SU-DHL-6 (cell line): ENCODE data around the gene KIF18B.

ENCODE experiments used
- H2AFZ ChIP-seq: fragments of 200-600 bp; sonication (generic); 2 replicates; pipeline ENCODE4 v1.6.1; 2014; ENCODE audit warnings: low read depth, mild to moderate bottlenecking, moderate library complexity, mixed read lengths, antibody characterized with exemption, low read length; ENCODE audit not compliant: severe bottlenecking
- H3F3A ChIP-seq: fragments of 200-600 bp; shearing (Covaris generic); 2 replicates; pipeline ENCODE4 v1.6.0; 2016; ENCODE audit warnings: antibody characterized with exemption, mild to moderate bottlenecking; ENCODE audit not compliant: insufficient read depth
- H3K27ac ChIP-seq: fragments of 200-600 bp; sonication (generic); 2 replicates; pipeline ENCODE4 v1.5.1; 2016; ENCODE audit warnings: low read depth, mild to moderate bottlenecking, low read length, moderate library complexity, mixed read lengths
- H3K27me3 ChIP-seq: fragments of 200-600 bp; sonication (generic), shearing (Covaris generic); 2 replicates; pipeline ENCODE4 v1.6.0; 2014; ENCODE audit warnings: mild to moderate bottlenecking, low read length
- H3K36me3 ChIP-seq: fragments of 200-600 bp; sonication (generic); 2 replicates; pipeline ENCODE4 v1.6.1; 2014; ENCODE audit warnings: mild to moderate bottlenecking, low read length, mixed read lengths
- H3K4me2 ChIP-seq: fragments of 300-600, 200-600 bp; shearing (Covaris generic), sonication (generic); 2 replicates; pipeline ENCODE4 v1.6.0; 2014; ENCODE audit warnings: low read length, low read depth, mild to moderate bottlenecking; ENCODE audit not compliant: poor library complexity, severe bottlenecking
- H3K4me3 ChIP-seq: fragments of 200-600 bp; sonication (generic); 2 replicates; pipeline ENCODE4 v1.5.1; 2014; ENCODE audit warnings: antibody characterized with exemption, low read length, mild to moderate bottlenecking, mixed read lengths; ENCODE audit not compliant: insufficient read depth, poor library complexity, severe bottlenecking
- H3K79me2 ChIP-seq: fragments of 200-600 bp; sonication (generic); 2 replicates; pipeline ENCODE4 v1.6.1; 2014; ENCODE audit warnings: mild to moderate bottlenecking, low read length, moderate library complexity; ENCODE audit not compliant: insufficient read depth
- H3K9ac ChIP-seq: fragments of 200-600 bp; sonication (generic); 2 replicates; pipeline ENCODE4 v1.7.0; 2014; ENCODE audit warnings: mild to moderate bottlenecking, low read length
- H3K9me2 ChIP-seq: fragments of 200-600 bp; sonication (generic); replicated peaks from 2 replicates; pipeline ENCODE4 v1.6.1; 2014; ENCODE audit warnings: low read length; ENCODE audit not compliant: insufficient read depth
- H3K9me3 ChIP-seq: fragments of 200-600 bp; sonication (generic); 2 replicates; pipeline ENCODE4 v1.6.1; 2014; ENCODE audit warnings: low read length, mixed read lengths; ENCODE audit not compliant: insufficient read depth
- H4K20me1 ChIP-seq: fragments of 200-600 bp; sonication (generic); 2 replicates; pipeline ENCODE4 v1.6.1; 2014; ENCODE audit warnings: low read depth, mild to moderate bottlenecking, antibody characterized with exemption, low read length, moderate library complexity, mixed read lengths
- CTCF ChIP-seq: fragments of 200-600 bp; sonication (generic); IDR thresholded peaks from one replicate; pipeline ENCODE4 v1.5.1; 2017; ENCODE audit warnings: antibody characterized with exemption, mild to moderate bottlenecking, low read length, moderate library complexity; ENCODE audit not compliant: insufficient read depth, poor library complexity, severe bottlenecking
- EZH2phosphoT487 ChIP-seq: fragments of 200-600 bp; sonication (generic), shearing (Covaris generic); conservative IDR thresholded peaks from 2 replicates; pipeline ENCODE4 v1.6.1; 2018; ENCODE audit warnings: mild to moderate bottlenecking, antibody characterized with exemption, low read length, moderate library complexity, mixed read lengths

KIF18B gene

GRCh38 chr17:44913676-44914075, 33.9 kb downstream of the KIF18B start:
- no peak overlapping the region for H3K9ac ChIP-seq
- no peak overlapping the region for H2AFZ ChIP-seq
- H3K79me2 ChIP-seq = no peaks in the 10 kb centered on the region
- H3K27me3 ChIP-seq = no peaks in the 10 kb centered on the region
- H3K9me2 ChIP-seq = no peaks in the 10 kb centered on the region
- H3F3A ChIP-seq = no peaks in the 10 kb centered on the region
- TF ChIP-seq CTCF (no peak), EZH2phosphoT487 (no peak)
- H3K4me2 ChIP-seq = no peak overlapping the region
- H3K4me3 ChIP-seq = no peak overlapping the region
- H3K27ac ChIP-seq = no peak overlapping the region
- no peaks in the 10 kb centered on the region for H3K9me3 ChIP-seq
- H4K20me1 ChIP-seq = no peaks in the 10 kb centered on the region
- H3K36me3 ChIP-seq = no peaks in the 10 kb centered on the region

GRCh38 chr17:44912763-44913544, 34.6 kb downstream of the KIF18B start:
- no peak for TF ChIP-seq CTCF
- no peak for TF ChIP-seq EZH2phosphoT487
- Histone ChIP-seq H3K36me3 (no peaks in the 10 kb centered on the region), H3K9ac (no peak overlapping the region), H3F3A (no peaks in the 10 kb centered on the region), H4K20me1 (no peaks in the 10 kb centered on the region), H3K4me2 (no peak overlapping the region), H3K9me3 (no peaks in the 10 kb centered on the region), H3K79me2 (no peaks in the 10 kb centered on the region), H3K4me3 (no peak overlapping the region), H3K9me2 (no peaks in the 10 kb centered on the region), H3K27me3 (no peaks in the 10 kb centered on the region), H3K27ac (no peak overlapping the region), H2AFZ (no peak overlapping the region)

GRCh38 chr17:44911133-44912001, 36.2 kb downstream of the KIF18B start:
- Histone ChIP-seq H2AFZ (no peak overlapping the region), H3K27me3 (no peaks in the 10 kb centered on the region), H3K36me3 (no peaks in the 10 kb centered on the region), H3K27ac (no peak overlapping the region), H3K9me3 (no peaks in the 10 kb centered on the region), H3K9me2 (no peaks in the 10 kb centered on the region), H3K79me2 (no peaks in the 10 kb centered on the region), H3K4me3 (no peak overlapping the region), H4K20me1 (no peaks in the 10 kb centered on the region), H3K4me2 (no peak overlapping the region), H3K9ac (no peak overlapping the region), H3F3A (no peaks in the 10 kb centered on the region)
- TF ChIP-seq EZH2phosphoT487 (no peak), CTCF (no peak)
